ENCODE measurements around the gene RFX5. TPM values are rescaled to one million over a fixed set of nuclear protein-coding genes. Genes with fewer than 3 reads are reported as not detected.
A peak's percentile ranks its signal among the peaks of the same experiment; 100 is the strongest.

Gene RFX5
- total RNA-seq, 4 donors from 2014 or later: 17.7 to 61.0 (median 35.4) TPM

DNA sequence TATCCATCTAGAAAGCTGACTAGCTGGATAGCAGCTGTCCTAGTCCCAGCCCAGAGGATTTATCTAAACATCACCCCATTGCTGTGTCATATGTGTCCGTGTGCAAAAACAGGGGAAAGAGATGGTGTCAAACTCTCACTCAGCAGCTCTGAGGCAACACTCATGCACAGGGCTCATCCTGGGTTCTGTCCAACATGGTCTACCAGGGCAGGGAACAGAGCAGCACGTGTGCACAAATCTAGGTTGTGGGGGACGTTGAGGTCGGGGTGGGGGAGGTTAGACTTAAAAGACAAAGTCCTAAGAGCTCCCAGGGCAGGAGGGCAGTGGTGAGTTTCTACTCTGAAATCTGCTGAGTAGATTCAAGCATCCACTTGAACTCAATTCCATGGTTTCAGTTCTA lies 36.0 kb downstream of the RFX5 start:
- Histone ChIP-seq H3K27me3 (no peaks in the 10 kb centered on the region), H3K27ac (peak overlapping the region; percentile 70 to 82 (median 78)), H3K4me1 (peaks cover 7 to 48% (median 36%) of the 10 kb centered on the region in 4 donors), H3K9me3 (no peaks in the 10 kb centered on the region), H3K36me3 (peaks cover 0 to 41% (median 14%) of the 10 kb centered on the region in 4 donors), H3K4me3 (no peak overlapping the region)
- intact Hi-C loops (cut with DNase I; ENCODE audit: low total_unique reads) (no loop called here), in situ Hi-C loops (cut with MboI; ENCODE audit: low pct_ligation_motif_present in 1 of 4, low pct_unique_long_range_greater_than_20kb in 1 of 4, low sequenced_read_pairs in 3 of 4) (no loop called here)
- 81% methylated on average over 4 of the region's 4 CpGs; no CpG with 5 or more reads in 1 of the 2 donors for WGBS, 2 donors (ENCODE audit: low coverage in 1 of 2)
- no peak for DNase-seq
- no peak for TF ChIP-seq POLR2AphosphoS5 (IDR thresholded peaks at IDR 0.05)

DNA sequence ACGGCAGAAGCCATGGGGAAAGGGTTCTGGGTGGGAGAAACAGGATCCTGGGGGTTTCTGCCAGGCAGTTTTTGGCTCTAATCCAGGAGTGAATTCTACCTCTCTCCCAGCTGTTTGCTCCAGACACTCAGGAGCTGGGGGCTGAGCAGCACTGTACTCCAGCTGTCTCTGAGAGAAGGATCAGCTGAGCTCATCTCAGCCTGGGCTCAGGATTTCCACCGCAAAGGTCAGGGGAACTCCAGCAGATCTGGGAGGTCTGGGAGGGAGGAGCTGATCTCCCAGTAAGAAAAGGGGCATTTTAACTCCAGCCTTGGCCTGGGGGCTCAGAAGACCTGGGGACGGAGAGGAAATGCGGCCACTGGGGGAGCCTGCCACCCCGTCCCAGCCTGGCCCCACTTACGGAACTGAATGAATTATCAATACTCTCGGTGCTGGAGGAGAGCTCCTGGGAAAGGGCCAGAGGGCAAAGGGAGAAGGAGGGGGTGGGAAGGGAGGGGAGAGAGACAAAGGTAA lies 37.2 kb downstream of the RFX5 start:
- H3K4me1 ChIP-seq: peaks cover 7 to 48% (median 36%) of the 10 kb centered on the region in 4 donors
- WGBS, 2 donors (ENCODE audit: low coverage in 1 of 2): 65 to 71% methylated on average over 1 to 7 of the region's 7 CpGs
- H3K27me3 ChIP-seq: no peaks in the 10 kb centered on the region
- no peaks in the 10 kb centered on the region for H3K9me3 ChIP-seq
- DNase-seq: no peak
- no peak overlapping the region for H3K4me3 ChIP-seq
- peak overlapping the region; percentile 70 to 82 (median 78) for H3K27ac ChIP-seq
- in situ Hi-C loops (cut with MboI; ENCODE audit: low pct_ligation_motif_present in 1 of 4, low pct_unique_long_range_greater_than_20kb in 1 of 4, low sequenced_read_pairs in 3 of 4): loop anchor here in 1 of 4 donors (10.0 kb wide), 1 partner anchor 85 kb away; the partner anchor contains the start of gene PSMB4
- no peak for TF ChIP-seq POLR2AphosphoS5 (IDR thresholded peaks at IDR 0.05)
- TF ChIP-seq CTCF (IDR thresholded peaks at IDR 0.05): no peak
- no peak for TF ChIP-seq POLR2A (IDR thresholded peaks at IDR 0.05)
- TF ChIP-seq EP300 (IDR thresholded peaks at IDR 0.05; ENCODE audit: low read depth): no peak
- intact Hi-C loops (cut with DNase I; ENCODE audit: low total_unique reads): no loop called here
- peaks cover 0 to 43% (median 16%) of the 10 kb centered on the region in 4 donors for H3K36me3 ChIP-seq

DNA sequence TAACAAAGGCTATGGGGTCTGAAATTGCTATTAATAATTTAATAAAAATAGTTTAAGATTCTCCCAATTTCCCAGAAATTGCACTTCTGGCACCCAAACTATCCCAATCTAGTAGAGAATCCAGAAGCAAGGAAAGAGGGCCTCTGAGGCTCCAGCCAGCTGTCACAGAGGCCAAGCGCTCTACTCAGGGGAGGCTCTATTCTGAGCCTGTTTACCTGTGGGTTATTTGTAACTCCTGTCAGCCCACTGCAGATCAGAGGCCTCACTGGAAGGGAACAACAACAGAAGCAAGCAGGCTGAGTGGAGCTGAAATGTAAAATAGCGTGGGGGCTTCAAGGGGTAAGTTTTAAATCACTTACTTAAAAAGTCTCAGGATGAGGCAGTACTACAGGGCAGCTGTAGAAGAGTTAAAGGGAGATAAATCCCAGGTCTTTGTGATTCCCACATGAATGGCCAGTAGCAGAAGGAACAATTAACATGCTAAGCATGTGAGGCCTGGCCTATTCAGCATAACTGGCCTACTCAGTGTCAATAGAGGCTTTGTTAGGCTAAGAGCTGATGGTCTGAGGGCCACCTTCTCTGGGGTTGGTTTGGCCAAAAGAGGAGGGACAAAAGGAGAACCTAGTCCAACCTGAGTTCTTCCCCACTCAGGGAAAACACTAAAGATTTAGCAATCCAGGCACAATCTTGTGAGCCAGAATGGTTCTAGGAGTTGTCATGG lies 52.1 kb downstream of the RFX5 start:
- intact Hi-C loops (cut with DNase I; ENCODE audit: low total_unique reads) (no loop called here), in situ Hi-C loops (cut with MboI; ENCODE audit: low pct_ligation_motif_present in 1 of 4, low pct_unique_long_range_greater_than_20kb in 1 of 4, low sequenced_read_pairs in 3 of 4) (loop anchor here in 1 of 4 donors (5.0 kb wide), 1 partner anchor 47 kb away; no protein-coding TSS in a partner anchor)
- H3K36me3 ChIP-seq: peaks cover 0 to 86% (median 30%) of the 10 kb centered on the region in 4 donors
- no peaks in the 10 kb centered on the region for H3K4me1 ChIP-seq
- TF ChIP-seq POLR2A (IDR thresholded peaks at IDR 0.05) (no peak), CTCF (IDR thresholded peaks at IDR 0.05) (no peak), EP300 (IDR thresholded peaks at IDR 0.05; ENCODE audit: low read depth) (no peak), POLR2AphosphoS5 (IDR thresholded peaks at IDR 0.05) (no peak)
- H3K27me3 ChIP-seq: no peaks in the 10 kb centered on the region
- no peak overlapping the region for H3K4me3 ChIP-seq
- no peak for DNase-seq
- WGBS, 2 donors (ENCODE audit: low coverage in 1 of 2): 94% methylated on average over 2 of the region's 2 CpGs; no CpG with 5 or more reads in 1 of the 2 donors
- no peaks in the 10 kb centered on the region for H3K9me3 ChIP-seq
- no peak overlapping the region for H3K27ac ChIP-seq

DNA sequence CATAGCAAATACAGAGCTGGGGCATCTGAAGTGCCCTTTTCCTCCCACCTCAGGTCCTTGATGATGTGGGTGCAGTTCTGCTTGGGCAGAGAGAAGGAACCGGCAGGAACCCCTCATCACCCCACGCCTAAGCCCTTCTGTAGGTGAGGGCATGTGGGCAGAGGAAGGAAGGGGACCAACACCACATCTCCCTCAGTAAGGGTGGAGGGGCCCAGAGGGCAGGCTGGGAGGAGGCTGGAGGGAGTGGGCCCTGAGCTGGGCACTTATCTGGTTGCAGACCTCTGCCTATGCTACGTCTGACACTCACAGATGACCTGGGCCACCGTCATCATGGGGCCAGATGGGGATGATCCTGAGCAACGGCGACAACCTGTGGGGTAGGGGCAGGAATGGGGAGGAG lies 54.0 kb downstream of the RFX5 start:
- DNase-seq: no peak
- Histone ChIP-seq H3K9me3 (no peaks in the 10 kb centered on the region), H3K36me3 (peaks cover 0 to 73% (median 25%) of the 10 kb centered on the region in 4 donors), H3K27me3 (no peaks in the 10 kb centered on the region), H3K27ac (no peak overlapping the region), H3K4me3 (no peak overlapping the region), H3K4me1 (no peaks in the 10 kb centered on the region)
- 86% methylated on average over 5 of the region's 6 CpGs; no CpG with 5 or more reads in 1 of the 2 donors for WGBS, 2 donors (ENCODE audit: low coverage in 1 of 2)
- in situ Hi-C loops (cut with MboI; ENCODE audit: low pct_ligation_motif_present in 1 of 4, low pct_unique_long_range_greater_than_20kb in 1 of 4, low sequenced_read_pairs in 3 of 4): no loop called here
- no peak for TF ChIP-seq CTCF (IDR thresholded peaks at IDR 0.05)
- TF ChIP-seq EP300 (IDR thresholded peaks at IDR 0.05; ENCODE audit: low read depth): no peak
- TF ChIP-seq POLR2A (IDR thresholded peaks at IDR 0.05): no peak
- TF ChIP-seq POLR2AphosphoS5 (IDR thresholded peaks at IDR 0.05): no peak
- intact Hi-C loops (cut with DNase I; ENCODE audit: low total_unique reads): no loop called here
